HG02884 (cell line): ENCODE data around the gene SLIT3.
A peak's percentile ranks its signal among the peaks of the same experiment; 100 is the strongest.

Source experiments
- ATAC-seq: cut with Tn5 transposase; IDR thresholded peaks from one replicate; pipeline ENCODE4 v1.9.1; 2021; ENCODE audit warnings: mild to moderate bottlenecking, moderate library complexity; ENCODE audit not compliant: unreplicated experiment

The SLIT3 gene

GRCh38 chr5:169300468-169301385 lies at the start of gene SLIT3:
SLIT3 (minus strand) TSS chr5:169301139; CDS start chr5:169300709, 430 bp downstream.
- ATAC-seq, result no peak

- ATAC-seq, result no peak
These were observed 49.1 kb upstream of the SLIT3 start for GRCh38 chr5:169350016-169350415.

- ATAC-seq, result no peak
These were observed 46.8 kb upstream of the SLIT3 start for GRCh38 chr5:169347786-169348185.

- no peak for ATAC-seq
These were observed 43.7 kb upstream of the SLIT3 start for GRCh38 chr5:169344629-169345028.

GRCh38 chr5:169343766-169344165 lies 42.8 kb upstream of the SLIT3 start:
- ATAC-seq, result no peak

GRCh38 chr5:169341556-169341955 lies 40.6 kb upstream of the SLIT3 start:
- ATAC-seq, result no peak

- ATAC-seq, result no peak
These were observed 38.9 kb upstream of the SLIT3 start for GRCh38 chr5:169339869-169340268.

GRCh38 chr5:169336242-169336641 lies 35.3 kb upstream of the SLIT3 start:
- ATAC-seq, result no peak

- ATAC-seq, result no peak
These were observed 34.9 kb upstream of the SLIT3 start for GRCh38 chr5:169335806-169336205.

- no peak for ATAC-seq
These were observed 32.6 kb upstream of the SLIT3 start for GRCh38 chr5:169333518-169333917.

GRCh38 chr5:169331292-169331852 lies 30.4 kb upstream of the SLIT3 start:
- no peak for ATAC-seq

GRCh38 chr5:169328401-169328800 lies 27.5 kb upstream of the SLIT3 start:
- ATAC-seq, result no peak

- ATAC-seq, result no peak
These were observed 24.3 kb upstream of the SLIT3 start for GRCh38 chr5:169325273-169325672.

GRCh38 chr5:169318556-169318955 lies 17.6 kb upstream of the SLIT3 start:
- no peak for ATAC-seq

GRCh38 chr5:169307646-169308045 lies 6.7 kb upstream of the SLIT3 start:
- ATAC-seq, result no peak

- ATAC-seq, result no peak
These were observed 4.4 kb upstream of the SLIT3 start for GRCh38 chr5:169305366-169305765.

GRCh38 chr5:169304175-169304574 lies 3.2 kb upstream of the SLIT3 start:
- ATAC-seq, result no peak

- ATAC-seq, result no peak
These were observed 2.2 kb upstream of the SLIT3 start for GRCh38 chr5:169303119-169303515.

- peak; percentile 80 for ATAC-seq
These were observed 1.7 kb upstream of the SLIT3 start for GRCh38 chr5:169302491-169303118.

- ATAC-seq, result peak; percentile 7
These were observed 1.0 kb upstream of the SLIT3 start for GRCh38 chr5:169301986-169302385.

- ATAC-seq, result no peak
These were observed 521 bp upstream of the SLIT3 start for GRCh38 chr5:169301386-169301934.
